Embryonic facial prominence (tissue), 1 donor: ENCODE measurements around the gene TSPAN12.
A peak's percentile ranks its signal among the peaks of the same experiment; 100 is the strongest.
"Not testable (repeated sequence)": the region's sequence is repeated elsewhere in the genome, so short reads cannot be mapped to it uniquely, and the experiment has no call there.

ENCODE experiments used
- DNase-seq: peaks from one replicate; pipeline ENCODE4 v3.0.0-alpha.2; 2016; ENCODE audit errors: extremely low spot score

Gene TSPAN12, protein sequence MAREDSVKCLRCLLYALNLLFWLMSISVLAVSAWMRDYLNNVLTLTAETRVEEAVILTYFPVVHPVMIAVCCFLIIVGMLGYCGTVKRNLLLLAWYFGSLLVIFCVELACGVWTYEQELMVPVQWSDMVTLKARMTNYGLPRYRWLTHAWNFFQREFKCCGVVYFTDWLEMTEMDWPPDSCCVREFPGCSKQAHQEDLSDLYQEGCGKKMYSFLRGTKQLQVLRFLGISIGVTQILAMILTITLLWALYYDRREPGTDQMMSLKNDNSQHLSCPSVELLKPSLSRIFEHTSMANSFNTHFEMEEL

DNA sequence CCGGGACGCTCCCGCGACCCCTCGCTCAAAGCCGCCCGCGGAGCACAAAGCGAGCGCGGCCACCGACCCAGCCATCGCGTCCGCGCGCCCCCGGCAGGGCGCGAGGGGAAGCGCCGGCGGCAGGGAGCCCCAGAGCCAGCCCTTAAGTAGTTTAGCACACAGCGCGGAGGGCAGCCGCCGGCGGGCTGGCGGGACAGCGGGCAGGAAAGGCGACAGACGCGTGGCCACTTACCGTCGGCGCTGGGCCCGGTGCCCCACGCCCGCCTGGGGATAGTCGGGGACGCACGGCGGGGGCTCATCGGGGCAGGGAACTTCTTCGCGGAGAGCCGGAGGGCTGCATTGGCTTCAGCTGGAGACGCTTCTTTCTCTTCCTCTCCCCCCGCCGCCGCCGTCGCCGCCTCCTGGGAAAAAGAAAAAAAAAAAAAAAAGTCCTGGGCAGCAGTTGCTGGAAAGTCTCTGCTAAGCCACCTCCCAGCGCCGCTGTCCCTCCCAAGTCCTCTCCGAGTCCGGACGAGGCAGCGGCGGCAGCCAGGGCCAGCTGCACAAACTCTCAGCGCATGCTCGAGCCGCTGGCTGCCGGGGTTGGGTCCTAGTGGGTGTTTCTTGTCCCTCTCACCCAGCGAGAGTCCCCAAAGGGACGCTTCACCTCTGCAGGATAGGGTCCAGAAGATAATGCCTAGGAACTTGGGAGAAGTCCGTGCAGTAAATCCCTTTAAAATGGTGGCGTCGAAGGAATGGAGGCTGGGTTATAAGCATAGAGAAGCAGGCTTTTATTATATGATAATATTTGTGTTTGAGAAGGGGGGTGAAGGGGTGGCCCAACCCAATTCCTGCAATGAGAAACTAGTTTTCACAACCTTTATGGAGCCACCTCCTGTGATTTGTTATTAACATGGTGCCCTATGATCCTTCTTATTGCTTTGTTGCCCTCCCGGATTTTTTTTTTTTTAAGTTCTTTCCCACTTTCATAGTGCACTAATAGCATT, at the start of gene TSPAN12:
TSPAN12 (minus strand) TSS at position 557 of the 986 bp plus-strand sequence. CDS start 1,381 bp downstream, outside the sequence.
- DNase-seq: peak; percentile 43

DNA sequence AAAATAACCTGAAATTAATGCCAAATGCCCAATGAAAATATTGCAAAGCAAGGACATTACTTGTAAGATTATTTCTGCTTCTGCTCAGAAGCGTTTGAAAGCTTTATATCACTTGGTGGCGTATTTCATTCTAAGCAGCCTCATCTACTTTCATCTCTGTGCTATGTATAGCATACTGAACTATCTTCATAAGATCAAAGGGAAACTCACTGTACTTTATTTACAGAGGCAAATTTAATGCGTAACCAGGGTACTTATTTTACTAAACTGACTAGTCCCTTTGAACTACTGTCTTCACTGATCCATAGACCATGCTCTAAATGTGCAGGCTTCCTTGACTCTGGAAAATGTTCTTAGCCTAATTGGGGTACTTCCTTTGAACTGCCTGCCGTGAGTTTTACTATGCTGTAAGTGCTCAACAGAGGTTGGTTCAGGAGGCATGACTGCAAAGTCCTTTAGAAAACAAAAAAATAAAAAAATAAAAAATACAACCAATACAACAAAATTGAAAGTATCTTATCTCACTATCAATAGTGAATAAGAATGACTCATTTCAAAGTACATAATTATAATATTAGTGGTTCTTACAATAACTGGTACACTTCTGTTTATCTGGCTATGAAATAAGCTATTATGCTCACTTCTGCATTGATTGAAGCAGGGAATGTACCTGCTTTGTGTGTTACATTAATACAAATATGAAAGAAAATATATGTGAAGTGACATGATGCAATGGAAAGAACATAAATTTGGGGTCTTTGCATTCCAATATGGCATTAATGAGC, 41.0 kb upstream of the TSPAN12 start:
- DNase-seq: no peak

DNA sequence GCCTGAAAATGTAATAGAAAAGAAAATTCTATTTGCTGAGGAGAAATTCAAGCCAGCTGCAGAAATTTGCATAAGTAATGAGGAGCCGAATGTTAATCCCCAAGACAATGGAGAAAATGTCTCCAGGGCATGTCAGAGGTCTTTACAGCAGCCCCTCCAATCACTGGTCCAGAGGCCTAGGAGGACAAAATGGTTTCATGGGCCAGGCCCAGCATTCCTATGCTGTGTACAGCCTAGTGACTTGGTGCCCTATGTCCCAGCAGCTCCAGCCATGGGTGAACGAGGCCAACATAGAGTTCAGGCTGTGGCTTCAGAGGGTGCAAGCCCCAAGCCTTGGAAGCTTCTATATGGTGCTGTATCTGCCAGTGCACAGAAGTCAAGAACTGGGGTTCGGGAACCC, 37.3 kb upstream of the TSPAN12 start:
- DNase-seq: not testable (repeated sequence)

DNA sequence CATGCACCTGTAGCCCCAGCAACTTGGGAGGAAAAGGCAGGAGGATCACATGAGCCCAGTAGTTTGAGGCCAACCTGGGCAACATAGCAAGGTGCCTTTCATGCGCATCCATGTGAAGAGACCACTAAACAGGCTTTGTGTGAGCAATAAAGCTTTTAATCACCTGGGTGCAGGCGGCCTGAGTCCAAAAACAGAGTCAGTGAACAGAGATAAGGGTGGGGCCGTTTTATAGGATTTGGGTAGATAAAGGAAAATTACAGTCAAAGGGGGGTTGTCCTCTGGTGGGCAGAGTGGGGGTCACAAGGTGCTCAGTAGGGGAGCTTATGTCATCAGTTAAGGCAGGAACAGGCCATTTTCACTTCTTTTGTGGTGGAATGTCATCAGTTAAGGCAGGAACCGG, 27.7 kb upstream of the TSPAN12 start:
- not testable (repeated sequence) for DNase-seq

DNA sequence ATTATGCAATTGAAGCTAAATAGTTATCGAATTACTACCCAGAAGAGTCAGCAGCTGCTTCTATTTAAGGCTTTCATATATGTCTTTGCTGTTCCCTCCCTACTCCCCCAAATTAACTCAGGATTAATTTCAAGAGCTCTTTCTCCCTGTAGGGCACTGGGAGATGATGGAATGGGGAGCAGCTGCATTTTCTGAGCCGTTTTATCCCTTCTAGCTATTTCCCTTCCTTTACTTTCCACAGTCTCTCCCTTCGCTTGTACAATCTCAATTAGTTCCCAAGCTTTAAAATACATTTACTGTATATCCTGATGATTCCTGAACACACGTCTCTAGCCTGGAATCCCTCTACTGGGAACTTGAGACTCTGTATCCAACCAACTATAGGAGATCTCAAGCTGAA, 19.8 kb upstream of the TSPAN12 start:
- no peak for DNase-seq

DNA sequence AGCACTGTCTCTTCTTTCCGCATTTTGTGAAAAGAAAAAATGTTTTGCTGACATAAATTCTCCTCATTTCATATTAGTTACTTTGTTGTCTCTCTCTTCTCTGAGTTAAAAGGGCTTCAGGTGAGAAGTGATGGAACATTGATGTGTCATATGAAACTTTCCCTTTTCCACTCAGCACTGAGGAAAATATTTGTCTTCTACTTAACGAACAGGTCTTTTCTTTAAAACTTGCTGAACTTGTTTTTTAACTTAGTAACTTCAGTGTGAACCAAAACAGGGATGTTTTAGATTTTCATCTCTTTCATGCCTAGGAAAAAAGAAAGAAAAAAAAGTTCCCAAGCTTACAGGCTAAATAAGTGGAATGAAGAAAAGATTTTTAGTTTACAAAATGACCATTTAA, 19.0 kb upstream of the TSPAN12 start:
- DNase-seq: peak; percentile 34

DNA sequence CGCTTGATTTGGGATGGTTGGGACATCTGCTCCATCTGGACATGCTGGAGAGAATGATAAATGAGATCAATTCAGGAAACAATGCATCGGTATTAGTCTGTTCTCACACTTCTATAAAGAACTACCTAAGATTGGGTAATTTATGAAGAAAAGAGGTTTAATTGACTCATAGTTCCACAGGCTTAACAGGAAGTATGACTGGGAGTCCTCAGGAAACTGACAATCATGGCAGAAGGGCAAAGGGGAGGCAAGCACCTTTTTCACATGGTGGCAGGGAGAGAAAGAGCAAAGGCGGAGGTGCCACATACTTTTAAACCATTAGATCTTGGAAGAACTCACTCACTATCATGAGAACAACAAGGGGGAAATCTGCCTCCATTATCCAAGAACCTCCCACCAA, 16.8 kb upstream of the TSPAN12 start:
- no peak for DNase-seq

DNA sequence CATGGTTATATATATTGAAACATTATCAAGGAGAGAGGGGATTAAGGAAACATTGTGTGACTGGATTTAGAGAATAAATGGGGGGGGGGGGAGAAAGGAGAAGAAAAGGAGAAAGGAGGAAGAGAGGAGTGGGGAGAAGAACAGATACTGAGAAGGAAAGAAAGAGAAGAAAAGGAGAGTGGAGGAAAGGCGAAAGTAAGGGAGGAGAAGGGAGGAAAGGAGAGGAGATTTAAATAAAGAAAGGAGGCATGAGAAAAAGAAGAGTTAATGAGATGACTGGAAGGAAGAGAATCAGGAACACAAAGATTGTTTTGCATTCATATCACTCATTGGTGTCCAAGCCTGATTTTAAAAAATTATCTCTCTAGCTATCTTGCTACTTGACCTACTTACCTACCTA, 16.1 kb upstream of the TSPAN12 start:
- no peak for DNase-seq

DNA sequence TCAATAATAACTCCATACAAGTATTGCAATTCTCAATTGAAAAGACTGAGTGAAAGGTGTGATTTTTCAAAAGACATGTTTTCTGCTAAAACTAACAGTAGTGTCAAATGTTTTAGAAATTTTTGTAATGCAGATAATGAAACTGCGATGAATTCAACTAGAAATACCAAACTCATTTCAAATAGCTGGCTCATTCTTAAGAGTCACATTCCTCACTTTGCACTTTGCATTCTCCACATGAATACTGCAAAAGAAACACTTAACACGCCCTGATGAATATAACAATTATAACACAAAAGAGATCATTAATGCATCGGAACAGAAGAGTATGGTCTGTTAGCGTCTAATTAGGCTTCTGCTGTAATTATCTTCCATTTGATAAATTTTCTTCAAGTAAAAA, 15.5 kb upstream of the TSPAN12 start:
- no peak for DNase-seq

DNA sequence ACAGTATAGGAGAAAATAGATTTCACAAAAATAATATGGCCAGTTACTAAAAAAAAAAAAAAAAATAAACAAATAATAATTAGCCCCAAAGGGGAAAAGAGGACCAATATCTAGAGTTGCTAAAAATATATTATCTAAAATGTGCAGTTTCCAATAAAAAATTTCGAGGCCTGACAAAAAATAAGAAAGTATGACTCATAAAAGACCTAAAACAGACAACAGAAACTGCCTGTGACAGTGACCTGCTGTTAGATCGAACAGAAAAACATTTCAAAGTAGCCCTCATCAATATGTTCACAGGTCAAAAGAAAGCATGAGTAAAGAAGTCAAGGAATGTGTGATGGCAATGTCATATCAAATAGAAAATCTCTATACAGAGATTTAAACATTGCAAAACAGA, 11.8 kb upstream of the TSPAN12 start:
- DNase-seq: no peak

DNA sequence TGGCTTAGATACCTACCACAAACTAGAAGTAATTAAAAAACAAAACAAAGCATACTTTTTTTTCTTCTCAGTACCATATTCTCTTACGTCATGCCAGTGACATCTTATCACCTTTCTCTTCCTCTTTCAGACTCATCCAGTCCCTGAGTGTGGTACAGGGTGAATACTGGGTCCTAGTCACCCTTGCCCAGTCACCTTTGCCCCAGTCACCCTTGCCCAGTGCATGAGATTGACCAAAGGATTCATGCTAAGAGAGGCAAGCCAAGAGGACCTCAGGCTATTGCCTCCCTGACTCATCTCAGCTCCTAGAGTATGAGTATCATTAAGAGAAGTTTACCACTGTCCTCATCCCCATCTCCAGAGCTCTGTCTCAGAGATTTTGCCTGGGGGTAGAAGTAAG, 10.0 kb upstream of the TSPAN12 start:
- DNase-seq: no peak

DNA sequence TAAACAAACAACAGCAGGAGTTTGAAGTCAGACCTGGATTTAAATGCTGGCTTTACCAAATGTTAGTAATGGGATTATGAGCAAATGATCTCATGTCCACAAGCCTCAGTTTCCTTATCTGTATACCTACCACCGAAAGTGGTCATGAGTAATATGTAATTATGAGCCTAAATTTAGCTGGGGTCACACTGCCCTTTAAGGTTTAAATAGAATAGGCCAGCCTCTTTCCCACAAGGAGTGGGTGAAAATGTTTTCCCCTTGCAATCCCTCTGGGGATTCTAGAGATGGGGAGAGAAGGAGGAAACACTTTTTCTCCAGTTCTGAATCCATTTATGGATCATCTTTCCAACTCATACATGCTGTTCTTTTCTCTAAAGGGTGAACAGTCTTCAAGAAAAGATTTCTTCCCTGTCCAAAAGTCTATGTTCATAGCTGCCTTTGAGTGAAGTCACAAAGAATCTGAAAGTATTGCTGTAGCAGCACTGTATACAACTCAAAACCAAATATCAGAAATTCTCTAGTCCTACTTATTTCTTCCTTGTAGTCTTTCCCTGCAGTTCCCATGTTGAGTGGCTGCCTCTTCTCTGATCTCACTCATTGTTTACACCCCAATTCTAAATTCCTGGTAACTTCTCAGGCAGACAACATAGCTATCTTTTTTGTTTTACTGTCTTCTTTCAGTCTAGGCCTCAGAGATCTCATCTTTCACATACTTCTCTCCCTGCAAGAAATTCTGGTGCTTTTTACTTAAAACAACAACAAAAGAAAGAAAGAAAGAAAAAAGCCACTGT, 7.4 kb upstream of the TSPAN12 start:
- DNase-seq: no peak

DNA sequence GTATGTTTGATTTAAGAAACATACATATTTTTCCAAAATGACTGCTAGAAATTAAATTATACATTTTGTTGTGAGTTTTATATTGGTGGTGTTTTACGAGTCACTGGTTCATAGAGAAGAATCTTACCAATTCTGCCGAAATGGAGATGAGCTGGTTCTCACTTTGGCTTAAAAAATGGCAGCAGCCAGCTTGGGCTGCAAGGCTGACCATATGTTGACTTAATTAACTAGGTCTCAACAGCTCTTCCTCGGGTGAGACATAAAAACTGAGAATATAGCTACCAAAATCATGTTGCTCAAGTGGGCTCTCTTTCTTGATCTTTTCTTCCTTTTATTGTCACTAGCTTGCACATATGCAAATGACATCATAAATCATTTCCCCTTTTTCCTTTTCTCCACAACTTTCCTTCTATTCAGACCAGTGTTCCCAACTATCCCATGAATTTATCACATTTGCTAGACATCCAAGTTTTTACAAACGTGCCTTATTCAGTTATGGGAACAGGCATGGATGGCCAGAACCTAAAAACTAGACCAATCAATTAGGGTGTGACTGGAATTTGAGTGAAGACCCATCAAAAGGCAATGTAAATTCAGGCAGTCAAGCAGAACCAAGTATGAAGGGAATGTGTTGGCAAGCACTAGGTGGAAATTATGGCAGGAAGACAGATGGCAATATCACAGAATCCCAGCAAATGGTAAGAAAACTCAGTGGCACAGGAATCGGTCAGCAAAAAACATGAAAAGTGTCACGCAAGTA, 6.4 kb upstream of the TSPAN12 start:
- DNase-seq: no peak

DNA sequence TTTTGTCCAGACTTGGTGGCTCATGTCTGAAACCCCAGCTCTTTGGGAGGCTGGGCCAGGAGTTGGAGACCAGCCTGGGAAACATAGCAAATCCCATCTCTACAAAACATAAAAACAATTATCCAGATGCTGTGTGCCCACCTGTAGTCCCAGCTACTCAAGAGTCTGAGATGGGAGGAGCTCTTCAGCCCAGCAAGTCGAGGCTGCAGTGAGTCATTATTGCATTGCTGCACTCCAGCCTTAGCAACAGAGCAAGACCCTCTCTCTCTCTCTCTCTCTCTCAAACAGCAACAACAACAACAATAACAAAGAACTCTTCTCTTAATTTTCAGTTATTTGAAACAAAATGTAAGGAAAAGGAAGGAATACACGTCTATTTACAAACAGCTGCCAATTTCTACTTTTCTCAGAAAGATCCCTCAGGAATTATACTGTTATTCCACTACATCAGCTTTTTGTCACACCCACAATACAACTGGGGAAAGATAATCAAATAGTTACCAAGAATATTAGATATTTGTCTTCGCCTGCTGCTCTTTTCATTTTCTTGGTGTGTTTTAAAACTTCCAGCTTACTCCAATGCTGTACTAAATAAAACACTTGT, 5.1 kb upstream of the TSPAN12 start:
- DNase-seq: no peak

DNA sequence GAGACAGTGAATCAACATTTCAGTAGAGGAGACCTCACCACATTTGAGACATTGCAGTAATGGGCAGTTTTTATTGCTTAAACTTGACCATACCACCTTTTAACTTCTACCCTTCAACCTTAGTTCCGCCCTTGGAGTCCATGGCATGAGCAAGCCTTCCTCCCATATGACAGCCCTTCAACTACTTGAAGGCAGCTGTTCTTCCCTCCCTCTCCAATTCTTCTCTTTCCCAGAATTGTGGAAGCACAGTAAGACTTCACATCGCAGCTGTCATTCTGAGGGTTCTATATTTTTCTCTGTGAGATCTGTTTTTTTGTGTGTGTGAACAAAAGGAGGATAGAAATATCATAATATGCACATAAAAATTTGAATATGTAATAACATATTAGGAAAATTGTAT, 2.2 kb upstream of the TSPAN12 start:
- DNase-seq: no peak

DNA sequence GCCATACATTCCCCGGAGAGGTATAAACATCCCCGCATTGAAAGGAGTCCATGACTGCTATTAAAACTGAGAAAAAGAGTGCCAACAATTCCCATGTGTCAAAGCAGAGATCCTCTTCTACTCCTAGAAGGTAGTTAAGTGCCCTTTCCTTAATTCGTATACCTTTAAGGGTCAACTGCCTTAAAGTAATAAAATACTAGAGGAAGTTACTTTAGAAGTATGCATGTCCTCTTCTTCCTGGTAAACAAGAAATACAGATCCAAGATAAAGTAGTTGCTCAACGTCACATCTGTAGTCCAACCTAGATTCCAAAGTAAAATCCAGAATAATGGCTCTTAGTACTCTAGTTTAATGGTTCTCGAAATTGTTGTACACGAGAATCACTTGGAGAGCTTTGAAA, 1.5 kb upstream of the TSPAN12 start:
- no peak for DNase-seq

DNA sequence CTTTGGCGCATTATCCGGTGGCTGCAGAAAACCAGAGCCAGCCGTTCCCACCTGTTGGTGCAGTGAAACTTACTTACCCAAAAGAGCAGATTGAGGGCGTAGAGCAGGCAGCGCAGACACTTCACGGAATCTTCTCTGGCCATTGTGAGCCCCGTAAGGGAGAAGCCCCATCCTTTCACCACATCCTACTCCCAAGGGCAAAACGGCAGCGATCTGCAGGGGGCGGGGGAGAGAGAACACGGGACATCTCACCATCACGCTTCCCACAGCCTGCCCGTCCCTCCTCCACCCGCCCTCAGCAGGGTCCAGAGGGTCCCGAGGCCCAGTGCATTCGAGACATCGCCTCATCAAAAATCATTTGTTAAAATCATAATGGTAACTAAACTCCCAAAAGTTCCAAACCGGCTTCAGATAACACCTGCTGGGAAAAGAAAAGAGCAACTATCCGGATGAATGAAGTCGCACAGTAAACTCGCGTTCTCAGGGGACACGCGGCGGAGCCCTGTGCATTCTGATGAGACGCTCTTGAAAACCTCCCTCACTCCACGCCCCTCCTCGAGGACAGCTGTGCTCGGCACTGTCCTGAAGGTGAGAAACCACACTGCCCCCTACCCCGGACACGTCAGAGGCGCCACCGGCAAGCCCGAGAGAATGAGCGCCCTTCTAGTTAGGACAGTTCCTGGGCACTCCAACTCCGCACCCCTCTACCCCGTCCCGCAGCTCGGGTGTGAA, 1.2 kb downstream of the TSPAN12 start:
- no peak for DNase-seq

DNA sequence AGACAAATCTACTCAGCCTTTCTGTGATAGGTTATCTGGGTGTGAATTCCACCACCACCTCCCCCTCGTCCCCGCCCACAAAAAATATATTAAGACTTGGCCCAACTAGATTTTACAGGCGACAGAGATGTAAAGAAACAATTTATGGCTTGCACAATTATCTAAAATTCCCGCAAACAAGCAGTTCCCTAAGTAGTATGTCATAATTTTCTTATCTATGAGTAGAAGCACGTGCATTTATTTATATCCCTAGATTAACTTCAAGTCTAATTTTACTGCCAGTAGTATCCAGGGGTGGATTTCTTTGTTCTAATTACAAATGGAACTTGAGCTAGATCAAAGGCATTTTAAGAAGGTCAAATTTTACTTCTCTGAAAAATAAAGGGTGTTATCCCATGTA, 1.7 kb downstream of the TSPAN12 start:
- no peak for DNase-seq

DNA sequence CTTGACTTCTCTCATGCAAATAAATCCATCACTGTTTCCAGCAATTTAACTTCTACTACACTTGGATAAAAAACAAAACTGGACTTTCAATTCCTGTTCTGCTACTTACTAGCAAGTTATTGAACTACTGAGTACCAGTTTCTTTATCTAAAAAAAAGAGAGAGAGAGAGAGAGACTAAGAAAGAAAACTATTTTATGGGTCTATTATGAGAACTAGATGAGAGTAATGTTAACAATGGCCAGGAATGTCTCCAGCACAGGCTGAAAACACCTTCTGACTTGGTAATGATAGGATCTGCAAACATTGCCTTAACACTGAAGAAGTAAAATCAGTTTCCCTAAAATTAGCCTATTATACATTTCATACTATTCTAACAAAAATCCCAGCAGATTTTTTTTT, 5.2 kb downstream of the TSPAN12 start:
- no peak for DNase-seq
